GM12878 (cell line): Measurements from ENCODE around the gene DMRTB1. TPM values are rescaled to one million over a fixed set of nuclear protein-coding genes. Genes with fewer than 3 reads are reported as not detected.

Source experiments
- BACH1 ChIP-seq: fragments of 450-650 bp; IDR thresholded peaks from 2 replicates; pipeline ENCODE4 v1.6.1; 2017; ENCODE audit warnings: mild to moderate bottlenecking, borderline replicate concordance
- HSF1 ChIP-seq: fragments of 150-350 bp; IDR thresholded peaks from 2 replicates; pipeline ENCODE4 v1.6.1; 2014; ENCODE audit warnings: mild to moderate bottlenecking, low read depth, low read length
- PKNOX1 ChIP-seq: fragments of 450-650 bp; IDR thresholded peaks from 2 replicates; pipeline ENCODE4 v1.6.1; 2016; ENCODE audit warnings: mild to moderate bottlenecking
- REST ChIP-seq: IDR thresholded peaks from 2 replicates; pipeline ENCODE4 v1.6.1; 2012; ENCODE audit warnings: mild to moderate bottlenecking, low read depth, low read length
- SP1 ChIP-seq: IDR thresholded peaks from one replicate; pipeline ENCODE4 v1.6.1; 2011; ENCODE audit warnings: low read depth, low read length
- SREBF1 ChIP-seq: IDR thresholded peaks from 2 replicates; pipeline ENCODE4 v1.6.1; 2012; ENCODE audit warnings: mild to moderate bottlenecking, low read length
- SUPT20H ChIP-seq: IDR thresholded peaks from 2 replicates; pipeline ENCODE4 v1.6.1; 2011; ENCODE audit warnings: low read depth, mild to moderate bottlenecking, low read length, moderate library complexity, borderline replicate concordance; ENCODE audit not compliant: control insufficient read depth
- ZNF24 ChIP-seq: fragments of 450-650 bp; IDR thresholded peaks from 2 replicates; pipeline ENCODE4 v1.6.1; 2017; ENCODE audit warnings: antibody characterized with exemption, mild to moderate bottlenecking
- polyA plus RNA-seq, 11 experiments: library from polyadenylated mRNA; depleted of rRNA in 4 of 11; unstranded in 6 of 11; stranded (reverse) in 5 of 11; fragments of >200 nt; fragmentation: Nextera tagmentation in 4 of 11; fragmentation: Illumina TruSeq in 1 of 11; extraction: Ambion mirVana in 4 of 11; extraction: Trizol in 1 of 11; gene quantifications; 1 replicate in 1 of 11; 2 replicates in 10 of 11; pipeline versions ENCODE4 v1.2.1 to v1.2.3, GENCODE V29; 2011 to 2016; ENCODE audit warnings: inconsistent platforms in 2 of 11, missing spikeins in 2 of 11, low read depth in 1 of 11
- total RNA-seq, 4 experiments: library from RNA; depleted of rRNA in 3 of 4; stranded (reverse); fragments of >200 nt in 3 of 4; fragmentation: Illumina TruSeq in 1 of 4; extraction: Trizol in 1 of 4; gene quantifications; 2 replicates each; pipeline versions ENCODE4 v1.2.1 to v1.2.3, GENCODE V29; 2013 to 2021
- TF ChIP-seq, protein P1 (sequence below): fragments of 450-650 bp; formaldehyde crosslinking; IDR thresholded peaks from 2 replicates; pipeline ENCODE4 v1.5.0; 2022; ENCODE audit warnings: mild to moderate bottlenecking, missing genetic modification characterization
- TF ChIP-seq, protein P2 (sequence below): fragments of 150-350 bp; IDR thresholded peaks from 2 replicates; pipeline ENCODE4 v1.6.1; 2016; ENCODE audit warnings: low read depth, low read length

The DMRTB1 gene
- total and polyA plus RNA-seq, 10 of the 15 experiments (the other 5 are each of a cell fraction or from before 2014, with no cell fraction given), result not detected

- TF ChIP-seq REST (no peak), SP1 (peak; percentile 13), SUPT20H (no peak), HSF1 (no peak), ZNF24 (no peak), PKNOX1 (peak; percentile 57; the same call in 1 of the 2 replicates), SREBF1 (no peak), BACH1 (peak; percentile 24; the same call in 1 of the 2 replicates)
- TF ChIP-seq, protein P1, sequence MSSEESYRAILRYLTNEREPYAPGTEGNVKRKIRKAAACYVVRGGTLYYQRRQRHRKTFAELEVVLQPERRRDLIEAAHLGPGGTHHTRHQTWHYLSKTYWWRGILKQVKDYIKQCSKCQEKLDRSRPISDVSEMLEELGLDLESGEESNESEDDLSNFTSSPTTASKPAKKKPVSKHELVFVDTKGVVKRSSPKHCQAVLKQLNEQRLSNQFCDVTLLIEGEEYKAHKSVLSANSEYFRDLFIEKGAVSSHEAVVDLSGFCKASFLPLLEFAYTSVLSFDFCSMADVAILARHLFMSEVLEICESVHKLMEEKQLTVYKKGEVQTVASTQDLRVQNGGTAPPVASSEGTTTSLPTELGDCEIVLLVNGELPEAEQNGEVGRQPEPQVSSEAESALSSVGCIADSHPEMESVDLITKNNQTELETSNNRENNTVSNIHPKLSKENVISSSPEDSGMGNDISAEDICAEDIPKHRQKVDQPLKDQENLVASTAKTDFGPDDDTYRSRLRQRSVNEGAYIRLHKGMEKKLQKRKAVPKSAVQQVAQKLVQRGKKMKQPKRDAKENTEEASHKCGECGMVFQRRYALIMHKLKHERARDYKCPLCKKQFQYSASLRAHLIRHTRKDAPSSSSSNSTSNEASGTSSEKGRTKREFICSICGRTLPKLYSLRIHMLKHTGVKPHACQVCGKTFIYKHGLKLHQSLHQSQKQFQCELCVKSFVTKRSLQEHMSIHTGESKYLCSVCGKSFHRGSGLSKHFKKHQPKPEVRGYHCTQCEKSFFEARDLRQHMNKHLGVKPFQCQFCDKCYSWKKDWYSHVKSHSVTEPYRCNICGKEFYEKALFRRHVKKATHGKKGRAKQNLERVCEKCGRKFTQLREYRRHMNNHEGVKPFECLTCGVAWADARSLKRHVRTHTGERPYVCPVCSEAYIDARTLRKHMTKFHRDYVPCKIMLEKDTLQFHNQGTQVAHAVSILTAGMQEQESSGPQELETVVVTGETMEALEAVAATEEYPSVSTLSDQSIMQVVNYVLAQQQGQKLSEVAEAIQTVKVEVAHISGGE (CRISPR knock-in tag), result no peak
- TF ChIP-seq, protein P2, sequence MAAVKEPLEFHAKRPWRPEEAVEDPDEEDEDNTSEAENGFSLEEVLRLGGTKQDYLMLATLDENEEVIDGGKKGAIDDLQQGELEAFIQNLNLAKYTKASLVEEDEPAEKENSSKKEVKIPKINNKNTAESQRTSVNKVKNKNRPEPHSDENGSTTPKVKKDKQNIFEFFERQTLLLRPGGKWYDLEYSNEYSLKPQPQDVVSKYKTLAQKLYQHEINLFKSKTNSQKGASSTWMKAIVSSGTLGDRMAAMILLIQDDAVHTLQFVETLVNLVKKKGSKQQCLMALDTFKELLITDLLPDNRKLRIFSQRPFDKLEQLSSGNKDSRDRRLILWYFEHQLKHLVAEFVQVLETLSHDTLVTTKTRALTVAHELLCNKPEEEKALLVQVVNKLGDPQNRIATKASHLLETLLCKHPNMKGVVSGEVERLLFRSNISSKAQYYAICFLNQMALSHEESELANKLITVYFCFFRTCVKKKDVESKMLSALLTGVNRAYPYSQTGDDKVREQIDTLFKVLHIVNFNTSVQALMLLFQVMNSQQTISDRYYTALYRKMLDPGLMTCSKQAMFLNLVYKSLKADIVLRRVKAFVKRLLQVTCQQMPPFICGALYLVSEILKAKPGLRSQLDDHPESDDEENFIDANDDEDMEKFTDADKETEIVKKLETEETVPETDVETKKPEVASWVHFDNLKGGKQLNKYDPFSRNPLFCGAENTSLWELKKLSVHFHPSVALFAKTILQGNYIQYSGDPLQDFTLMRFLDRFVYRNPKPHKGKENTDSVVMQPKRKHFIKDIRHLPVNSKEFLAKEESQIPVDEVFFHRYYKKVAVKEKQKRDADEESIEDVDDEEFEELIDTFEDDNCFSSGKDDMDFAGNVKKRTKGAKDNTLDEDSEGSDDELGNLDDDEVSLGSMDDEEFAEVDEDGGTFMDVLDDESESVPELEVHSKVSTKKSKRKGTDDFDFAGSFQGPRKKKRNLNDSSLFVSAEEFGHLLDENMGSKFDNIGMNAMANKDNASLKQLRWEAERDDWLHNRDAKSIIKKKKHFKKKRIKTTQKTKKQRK, result no peak
These were observed 45.8 kb upstream of the DMRTB1 start (continued) for GRCh38 chr1:53413175-53414001.
